GM21515 (cell line): ENCODE measurements around the gene SLC22A25.
"Not testable (repeated sequence)": the region's sequence is repeated elsewhere in the genome, so short reads cannot be mapped to it uniquely, and the experiment has no call there.

Experiments
- ATAC-seq: cut with Tn5 transposase; IDR thresholded peaks from one replicate; pipeline ENCODE4 v1.9.1; 2021; ENCODE audit not compliant: unreplicated experiment

SLC22A25 gene

GRCh38 chr11:63235471-63236461, 7.6 kb downstream of the SLC22A25 start:
- ATAC-seq = not testable (repeated sequence)

- no peak for ATAC-seq
Measured at GRCh38 chr11:63229815-63230214, 13.6 kb downstream of the SLC22A25 start.

- no peak for ATAC-seq
Measured at GRCh38 chr11:63227521-63228107, 15.8 kb downstream of the SLC22A25 start.

GRCh38 chr11:63226488-63227114, 16.8 kb downstream of the SLC22A25 start:
- ATAC-seq = no peak

GRCh38 chr11:63214093-63214492, 29.3 kb downstream of the SLC22A25 start:
- no peak for ATAC-seq

GRCh38 chr11:63212742-63213141, 30.7 kb downstream of the SLC22A25 start:
- no peak for ATAC-seq

GRCh38 chr11:63210111-63210510, 33.3 kb downstream of the SLC22A25 start:
- no peak for ATAC-seq
